Lower leg skin (tissue), 4 donors: ENCODE measurements around the gene NIPBL. TPM values are rescaled to one million over a fixed set of nuclear protein-coding genes. Genes with fewer than 3 reads are reported as not detected.
"Not testable (repeated sequence)": the region's sequence is repeated elsewhere in the genome, so short reads cannot be mapped to it uniquely, and the experiment has no call there.

Experiments used
- DNase-seq, 2 donors: peaks; one replicate each; pipeline ENCODE4 v3.0.0-alpha.2; 2019; ENCODE audit warnings: low spot score in 2 of 2
- H3K4me3 ChIP-seq: fragments of 200-600 bp; sonication (generic); 2 replicates; pipeline ENCODE4 v1.5.1; 2017; ENCODE audit warnings: mild to moderate bottlenecking, low read depth; ENCODE audit not compliant: poor library complexity, severe bottlenecking
- POLR2A ChIP-seq, 2 donors: fragments of 450-650 bp; IDR thresholded peaks; one replicate each; pipeline ENCODE4 v1.6.1; 2016 to 2017; ENCODE audit warnings: antibody characterized with exemption in 2 of 2, mild to moderate bottlenecking in 1 of 2, moderate library complexity in 1 of 2
- WGBS, 2 donors: methylation state at CpG; one replicate each; pipeline ENCODE4 v1.1.5; 2018; 5-methylcytosine and 5-hydroxymethylcytosine counted together
- intact Hi-C: fragments of 100-400 bp; cut with DNase I; formaldehyde crosslinking; loops from one replicate; pipeline ENCODE4 v1.15.0; 2023; ENCODE audit warnings: low total_unique reads
- total RNA-seq, 4 donors: library from RNA; depleted of rRNA; stranded (reverse); fragments of >200 nt; gene quantifications; one replicate each; pipeline ENCODE4 v1.1.0, GENCODE V29; 2016
- TF ChIP-seq, protein P1 (sequence below), 3 donors: fragments of 450-650 bp; IDR thresholded peaks; one replicate each; pipeline ENCODE4 v1.5.1; 2016; ENCODE audit warnings: antibody characterized with exemption in 3 of 3, mild to moderate bottlenecking in 3 of 3, moderate library complexity in 2 of 3

The NIPBL gene
- total RNA-seq, 4 donors from 2014 or later = 39.0 to 56.9 (median 49.4) TPM

DNA sequence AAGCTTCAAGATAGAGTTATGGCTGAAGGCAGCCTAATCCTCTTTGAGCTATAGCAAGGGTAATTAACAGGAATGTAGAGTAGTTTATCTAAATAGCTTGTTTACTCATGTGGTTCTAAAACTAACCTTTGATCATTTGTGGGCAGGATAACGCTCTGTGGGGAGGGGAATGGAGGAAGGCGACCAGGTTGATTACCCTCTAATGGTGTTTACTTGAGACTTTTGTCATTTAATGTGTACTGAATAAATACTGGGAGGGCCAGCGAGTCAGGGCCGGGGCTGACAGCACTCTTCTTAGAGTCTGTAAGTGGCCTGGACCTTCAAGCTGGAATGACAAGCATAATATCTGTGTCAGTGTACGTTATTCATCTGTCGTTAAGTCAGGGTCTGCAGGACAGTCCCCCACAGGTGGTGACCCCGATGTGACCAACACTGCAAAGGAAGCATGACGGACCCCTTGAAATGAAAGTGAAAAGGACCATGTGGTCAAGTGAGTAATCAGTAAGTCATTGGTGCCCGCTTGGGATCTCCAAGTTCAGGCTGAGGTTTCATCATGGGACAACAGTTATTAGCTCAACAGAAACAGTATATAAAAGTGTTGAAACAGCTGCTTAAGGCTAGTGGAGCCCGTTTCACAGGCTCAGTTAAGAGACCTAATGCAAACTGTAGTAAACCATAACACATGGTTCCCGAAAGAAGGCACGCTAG is 210.1 kb downstream of the NIPBL start:
- TF ChIP-seq, protein P1, sequence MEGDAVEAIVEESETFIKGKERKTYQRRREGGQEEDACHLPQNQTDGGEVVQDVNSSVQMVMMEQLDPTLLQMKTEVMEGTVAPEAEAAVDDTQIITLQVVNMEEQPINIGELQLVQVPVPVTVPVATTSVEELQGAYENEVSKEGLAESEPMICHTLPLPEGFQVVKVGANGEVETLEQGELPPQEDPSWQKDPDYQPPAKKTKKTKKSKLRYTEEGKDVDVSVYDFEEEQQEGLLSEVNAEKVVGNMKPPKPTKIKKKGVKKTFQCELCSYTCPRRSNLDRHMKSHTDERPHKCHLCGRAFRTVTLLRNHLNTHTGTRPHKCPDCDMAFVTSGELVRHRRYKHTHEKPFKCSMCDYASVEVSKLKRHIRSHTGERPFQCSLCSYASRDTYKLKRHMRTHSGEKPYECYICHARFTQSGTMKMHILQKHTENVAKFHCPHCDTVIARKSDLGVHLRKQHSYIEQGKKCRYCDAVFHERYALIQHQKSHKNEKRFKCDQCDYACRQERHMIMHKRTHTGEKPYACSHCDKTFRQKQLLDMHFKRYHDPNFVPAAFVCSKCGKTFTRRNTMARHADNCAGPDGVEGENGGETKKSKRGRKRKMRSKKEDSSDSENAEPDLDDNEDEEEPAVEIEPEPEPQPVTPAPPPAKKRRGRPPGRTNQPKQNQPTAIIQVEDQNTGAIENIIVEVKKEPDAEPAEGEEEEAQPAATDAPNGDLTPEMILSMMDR (IDR thresholded peaks at IDR 0.05) = no peak
- no peak for TF ChIP-seq POLR2A (IDR thresholded peaks at IDR 0.05)
- intact Hi-C loops = no loop called here
- WGBS, 2 donors = 85 to 86% methylated on average over 12 of the region's 12 CpGs
- H3K4me3 ChIP-seq = no peak overlapping the region
- no peak for DNase-seq

DNA sequence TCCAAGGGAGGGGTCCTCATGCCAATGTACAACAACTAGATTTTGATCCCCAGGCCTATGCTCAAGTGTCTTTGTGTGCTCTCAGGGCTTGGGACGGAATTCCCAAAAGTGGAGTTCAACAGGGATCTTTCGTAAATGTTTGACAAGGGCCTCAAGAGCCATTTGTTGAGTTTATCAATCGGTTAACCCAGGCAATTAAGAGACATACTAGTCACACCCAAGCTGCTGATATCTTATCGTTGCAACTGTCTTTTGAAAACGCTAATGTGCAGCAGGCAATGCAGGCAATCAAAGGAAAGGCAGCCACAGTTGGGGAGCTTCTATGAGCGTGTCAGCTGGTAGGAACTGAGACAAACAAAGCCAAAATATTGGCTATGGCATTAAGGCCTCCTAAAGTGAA is 211.4 kb downstream of the NIPBL start:
- TF ChIP-seq, protein P1 (IDR thresholded peaks at IDR 0.05) = no peak
- no peak for TF ChIP-seq POLR2A (IDR thresholded peaks at IDR 0.05)
- no peak for DNase-seq
- no peak overlapping the region for H3K4me3 ChIP-seq
- WGBS, 2 donors = 64 to 70% methylated on average over 6 of the region's 6 CpGs
- intact Hi-C loops = no loop called here

DNA sequence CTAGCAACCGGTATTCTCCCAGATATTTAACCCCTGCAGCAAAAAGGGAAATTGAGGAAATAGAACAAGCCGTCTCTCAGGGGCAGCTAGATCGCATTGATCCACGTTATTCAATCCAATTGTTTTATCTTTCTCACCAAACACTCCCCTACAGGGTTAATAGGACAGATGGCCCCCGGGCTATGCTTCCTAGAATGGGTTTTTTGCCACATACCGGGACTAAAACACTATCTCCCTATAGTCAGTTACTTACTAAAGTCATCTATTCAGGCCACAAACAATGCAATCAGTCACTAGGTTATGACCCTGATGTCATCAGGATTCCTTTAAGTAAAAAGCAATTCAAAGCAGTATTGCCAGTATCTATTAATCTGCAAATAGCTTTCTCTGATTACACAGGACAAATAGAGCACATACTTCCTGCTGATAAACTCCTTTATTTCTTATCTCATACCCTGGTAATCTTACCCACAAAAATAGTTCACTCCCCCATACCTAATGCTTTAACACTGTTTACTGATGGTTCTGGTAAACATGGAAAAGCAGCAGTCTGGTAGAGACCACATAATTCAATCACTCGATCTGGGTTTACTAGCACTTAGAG is 213.7 kb downstream of the NIPBL start:
- WGBS, 2 donors = 67 to 69% methylated on average over 7 of the region's 7 CpGs
- H3K4me3 ChIP-seq = no peak overlapping the region
- no peak for TF ChIP-seq POLR2A (IDR thresholded peaks at IDR 0.05)
- no peak for DNase-seq
- intact Hi-C loops = no loop called here

DNA sequence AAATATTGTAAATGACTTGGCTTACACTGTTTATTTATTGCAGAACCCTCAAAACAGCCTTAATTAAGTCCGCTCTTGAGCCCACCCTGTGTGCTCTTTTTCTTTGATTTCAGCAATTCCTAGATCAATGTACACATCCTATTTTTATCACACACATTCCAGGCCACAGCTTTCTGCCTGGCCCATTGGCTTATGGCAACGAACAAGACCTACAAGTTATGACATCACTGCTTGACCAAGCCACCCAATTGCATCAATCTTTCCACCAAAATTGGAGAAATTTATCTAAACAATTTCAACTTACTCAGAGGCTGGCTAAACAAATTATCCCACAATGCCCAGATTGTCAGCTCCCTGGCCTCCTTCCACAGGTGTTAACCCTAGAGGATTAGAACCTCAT is 214.2 kb downstream of the NIPBL start:
- intact Hi-C loops = no loop called here
- no peak for TF ChIP-seq POLR2A (IDR thresholded peaks at IDR 0.05)
- TF ChIP-seq, protein P1 (IDR thresholded peaks at IDR 0.05) = no peak
- no peak for DNase-seq
- 85 to 92% methylated on average over 2 of the region's 2 CpGs for WGBS, 2 donors
- H3K4me3 ChIP-seq = no peak overlapping the region

DNA sequence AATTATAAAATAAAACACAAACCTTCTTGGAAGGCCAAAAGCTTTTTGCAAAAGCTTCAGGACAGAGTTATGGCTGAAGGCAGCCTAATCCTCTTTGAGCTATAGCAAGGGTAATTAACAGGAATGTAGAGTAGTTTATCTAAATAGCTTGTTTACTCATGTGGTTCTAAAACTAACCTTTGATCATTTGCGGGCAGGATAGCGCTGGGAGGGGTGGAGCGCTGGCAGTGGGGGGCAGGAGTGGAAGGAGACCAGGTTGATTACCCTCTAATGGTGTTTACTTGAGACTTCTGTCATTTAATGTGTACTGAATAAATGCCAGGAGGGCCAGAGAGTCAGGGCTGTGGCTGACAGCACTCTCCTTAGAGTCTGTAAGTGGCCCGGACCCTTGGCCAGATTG is 217.2 kb downstream of the NIPBL start:
- intact Hi-C loops, H3K4me3 ChIP-seq, DNase-seq: not testable (repeated sequence)
- 71% methylated on average over 4 of the region's 4 CpGs for WGBS, 2 donors

DNA sequence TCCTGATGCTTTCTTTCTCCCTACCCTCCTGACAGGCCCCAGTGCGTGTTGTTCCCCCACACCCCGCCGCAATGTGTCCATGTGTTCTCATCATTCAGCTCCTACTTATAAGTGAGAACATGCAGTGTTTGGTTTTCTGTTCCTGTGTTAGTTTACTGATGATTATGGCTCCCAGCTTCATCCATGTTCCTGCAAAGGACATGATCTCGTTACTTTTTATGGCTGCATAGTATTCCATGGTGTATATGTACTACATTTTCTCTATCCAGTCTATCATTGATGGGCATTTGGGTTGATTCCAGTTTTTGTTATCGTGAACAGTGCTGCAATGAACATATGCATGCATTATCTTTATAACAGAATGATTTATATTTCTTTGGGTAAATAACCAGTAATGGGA is 222.7 kb downstream of the NIPBL start:
- DNase-seq, H3K4me3 ChIP-seq, intact Hi-C loops: not testable (repeated sequence)
- WGBS, 2 donors = 98 to 99% methylated on average over 5 of the region's 5 CpGs

DNA sequence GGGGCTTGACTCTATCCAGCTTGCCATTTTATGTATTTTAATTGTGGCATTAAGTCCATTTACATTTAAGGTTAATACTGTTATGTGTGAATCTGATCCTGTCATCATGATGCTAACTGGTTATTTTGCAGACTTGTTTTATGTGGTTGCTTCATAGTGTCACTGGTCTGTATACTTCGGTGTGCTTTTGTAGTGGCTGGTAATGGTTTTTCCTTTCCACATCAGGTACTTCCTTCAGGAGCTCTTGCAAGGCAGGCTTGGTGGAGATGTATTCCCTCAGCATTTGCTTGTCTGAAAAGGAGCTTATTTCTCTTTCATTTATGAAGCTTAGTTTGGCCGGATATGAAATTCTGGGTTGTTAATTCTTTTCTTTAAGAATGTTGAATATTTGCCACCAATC is 226.7 kb downstream of the NIPBL start:
- H3K4me3 ChIP-seq = no peak overlapping the region
- 97 to 100% methylated on average over 2 of the region's 2 CpGs for WGBS, 2 donors
- no peak for TF ChIP-seq POLR2A (IDR thresholded peaks at IDR 0.05)
- TF ChIP-seq, protein P1 (IDR thresholded peaks at IDR 0.05) = no peak
- intact Hi-C loops = no loop called here
- no peak for DNase-seq
